H9 (cell line): ENCODE measurements around the gene IDE. TPM values are rescaled to one million over a fixed set of nuclear protein-coding genes. Genes with fewer than 3 reads are reported as not detected.

ENCODE experiments used
- DNase-seq: peaks from one replicate; pipeline ENCODE4 v3.0.0-alpha.2; 2017
- H2AFZ ChIP-seq: one replicate; pipeline ENCODE4 v1.6.1; 2013; ENCODE audit warnings: mild to moderate bottlenecking, low read length, control low read depth, moderate library complexity
- H2AK5ac ChIP-seq: 2 replicates; pipeline ENCODE4 v1.6.1; 2013; ENCODE audit warnings: low read length, control low read depth, mixed read lengths; ENCODE audit not compliant: insufficient read length
- H2BK120ac ChIP-seq: one replicate; pipeline ENCODE4 v1.6.1; 2013; ENCODE audit warnings: low read depth, mild to moderate bottlenecking, low read length, control low read depth, inconsistent platforms; ENCODE audit not compliant: poor library complexity, severe bottlenecking
- H2BK12ac ChIP-seq: 2 replicates; pipeline ENCODE4 v1.6.1; 2013; ENCODE audit warnings: low read length, control low read depth, mixed read lengths, low read depth; ENCODE audit not compliant: insufficient read length
- H2BK15ac ChIP-seq: 2 replicates; pipeline ENCODE4 v1.6.1; 2013; ENCODE audit warnings: low read depth, low read length, control low read depth
- H2BK20ac ChIP-seq: one replicate; pipeline ENCODE4 v1.6.1; 2013; ENCODE audit warnings: low read depth, mild to moderate bottlenecking, low read length, control low read depth, inconsistent platforms; ENCODE audit not compliant: poor library complexity, severe bottlenecking
- H2BK5ac ChIP-seq: 2 replicates; pipeline ENCODE4 v1.6.1; 2013; ENCODE audit warnings: low read length, control low read depth, mixed read lengths; ENCODE audit not compliant: insufficient read length
- H3K14ac ChIP-seq: 2 replicates; pipeline ENCODE4 v1.6.1; 2013; ENCODE audit warnings: low read length, control low read depth; ENCODE audit not compliant: insufficient read depth
- H3K18ac ChIP-seq: 2 replicates; pipeline ENCODE4 v1.6.1; 2013; ENCODE audit warnings: low read depth, mild to moderate bottlenecking, mixed read lengths, low read length, control low read depth; ENCODE audit not compliant: insufficient read length
- H3K23ac ChIP-seq: 2 replicates; pipeline ENCODE4 v1.6.1; 2013; ENCODE audit warnings: low read length, control low read depth, mixed read lengths, low read depth; ENCODE audit not compliant: insufficient read length
- H3K23me2 ChIP-seq: 2 replicates; pipeline ENCODE4 v1.6.1; 2013; ENCODE audit warnings: low read depth, mild to moderate bottlenecking, mixed read lengths, low read length, control low read depth; ENCODE audit not compliant: insufficient read length, poor library complexity, severe bottlenecking
- H3K27ac ChIP-seq: 2 replicates; pipeline ENCODE4 v1.5.1; 2013; ENCODE audit warnings: low read length, control low read depth, mixed read lengths, low read depth; ENCODE audit not compliant: insufficient read length
- H3K27me3 ChIP-seq: 2 replicates; pipeline ENCODE4 v1.6.1; 2013; ENCODE audit warnings: low read length, control low read depth, inconsistent platforms; ENCODE audit not compliant: insufficient read depth
- H3K4ac ChIP-seq: 2 replicates; pipeline ENCODE4 v1.6.1; 2013; ENCODE audit warnings: low read depth, mild to moderate bottlenecking, control low read depth, inconsistent platforms, low read length, moderate library complexity
- H3K4me1 ChIP-seq: 2 replicates; pipeline ENCODE4 v1.6.1; 2013; ENCODE audit warnings: low read length, control low read depth, inconsistent platforms; ENCODE audit not compliant: insufficient read depth
- H3K4me2 ChIP-seq: 2 replicates; pipeline ENCODE4 v1.6.1; 2013; ENCODE audit warnings: low read length, control low read depth, mixed read lengths; ENCODE audit not compliant: insufficient read length, insufficient read depth
- H3K56ac ChIP-seq: 2 replicates; pipeline ENCODE4 v1.6.1; 2013; ENCODE audit warnings: low read depth, mild to moderate bottlenecking, mixed read lengths, low read length, control low read depth; ENCODE audit not compliant: insufficient read length
- H3K79me1 ChIP-seq: 2 replicates; pipeline ENCODE4 v1.6.1; 2013; ENCODE audit warnings: low read depth, mild to moderate bottlenecking, moderate library complexity, low read length, control low read depth, inconsistent platforms; ENCODE audit not compliant: insufficient read depth, poor library complexity, severe bottlenecking
- H3K79me2 ChIP-seq: 2 replicates; pipeline ENCODE4 v1.6.1; 2013; ENCODE audit warnings: low read length, control low read depth, inconsistent platforms; ENCODE audit not compliant: insufficient read depth
- H3K9ac ChIP-seq: 2 replicates; pipeline ENCODE4 v1.6.1; 2013; ENCODE audit warnings: low read length, control low read depth, mixed read lengths; ENCODE audit not compliant: insufficient read length; ENCODE audit errors: extremely low read depth
- H3K9me3 ChIP-seq: one replicate; pipeline ENCODE4 v1.6.1; 2013; ENCODE audit warnings: low read depth, low read length, inconsistent platforms; ENCODE audit not compliant: control insufficient read depth
- H3T11ph ChIP-seq: one replicate; pipeline ENCODE4 v1.6.1; 2013; ENCODE audit warnings: mild to moderate bottlenecking, low read length, control low read depth, inconsistent platforms
- H4K20me1 ChIP-seq: one replicate; pipeline ENCODE4 v1.6.1; 2013; ENCODE audit not compliant: control insufficient read depth, insufficient read length, insufficient read depth
- H4K5ac ChIP-seq: 2 replicates; pipeline ENCODE4 v1.6.1; 2013; ENCODE audit warnings: low read depth, mild to moderate bottlenecking, mixed read lengths, low read length, control low read depth; ENCODE audit not compliant: insufficient read length
- H4K8ac ChIP-seq: replicated peaks from 2 replicates; pipeline ENCODE4 v1.6.1; 2013; ENCODE audit warnings: low read length, control low read depth, mixed read lengths, low read depth; ENCODE audit not compliant: insufficient read length
- H4K91ac ChIP-seq: 2 replicates; pipeline ENCODE4 v1.6.1; 2013; ENCODE audit warnings: low read depth, mild to moderate bottlenecking, moderate library complexity, mixed read lengths, low read length, control low read depth; ENCODE audit not compliant: insufficient read length
- H3K27ac Mint-ChIP-seq, 3 experiments: 2 replicates in 2 of 3; 3 replicates in 1 of 3; pipeline ENCODE4 v1.8.0; 2020 to 2021; ENCODE audit warnings: mixed read lengths in 3 of 3, mild to moderate bottlenecking in 1 of 3, moderate library complexity in 1 of 3
- H3K27me3 Mint-ChIP-seq: 2 replicates; pipeline ENCODE4 v1.8.0; 2021; ENCODE audit warnings: low read depth, mild to moderate bottlenecking, moderate library complexity, mixed read lengths
- H3K36me3 Mint-ChIP-seq, 3 experiments: 2 replicates in 2 of 3; 3 replicates in 1 of 3; pipeline ENCODE4 v1.8.0; 2020 to 2021; ENCODE audit warnings: low read depth in 3 of 3, mixed read lengths in 3 of 3; ENCODE audit not compliant: insufficient read depth in 1 of 3
- H3K4me1 Mint-ChIP-seq, 2 experiments: 2 replicates each; pipeline ENCODE4 v1.8.0; 2020; ENCODE audit warnings: mixed read lengths in 2 of 2
- H3K4me3 Mint-ChIP-seq, 2 experiments: 2 replicates in 1 of 2; 3 replicates in 1 of 2; pipeline ENCODE4 v1.8.0; 2020 to 2021; ENCODE audit warnings: mild to moderate bottlenecking in 2 of 2, mixed read lengths in 2 of 2, moderate library complexity in 1 of 2
- H3K9me3 Mint-ChIP-seq, 2 experiments: 2 replicates in 1 of 2; 3 replicates in 1 of 2; pipeline ENCODE4 v1.8.0; 2020; ENCODE audit warnings: mild to moderate bottlenecking in 2 of 2, mixed read lengths in 2 of 2, moderate library complexity in 1 of 2
- CTCF ChIP-seq: fragments of 200-600 bp; sonication (generic); conservative IDR thresholded peaks from 3 replicates; pipeline ENCODE4 v1.8.0; 2021; ENCODE audit warnings: antibody characterized with exemption, mild to moderate bottlenecking
- WGBS: extraction: QIAGEN DNeasy Blood & Tissue Kit; methylation state at CpG from one replicate; pipeline ENCODE4 v1.1.7; 2013; ENCODE audit warnings: missing lambda C conversion rate, low lambda C conversion rate, mixed read lengths; ENCODE audit not compliant: insufficient read length; ENCODE audit errors: extremely low coverage; 5-methylcytosine and 5-hydroxymethylcytosine counted together
- total RNA-seq: library from RNA; stranded (reverse); gene quantifications from 2 replicates; pipeline ENCODE4 v1.2.1, GENCODE V29; 2021

IDE gene
- total RNA-seq, 1 experiment from 2014 or later: 48.9 TPM

GRCh38 chr10:92464364-92464763 lies 109.5 kb downstream of the IDE start:
- no peak overlapping the region for H3K4ac ChIP-seq
- H2AFZ ChIP-seq: no peak overlapping the region
- no peaks in the 10 kb centered on the region for H3K23me2 ChIP-seq
- H2BK12ac ChIP-seq: no peak overlapping the region
- H3K4me2 ChIP-seq: no peak overlapping the region
- WGBS: no CpG with 5 or more reads among the region's 5 CpGs
- Mint-ChIP-seq H3K27me3 (no peaks in the 10 kb centered on the region), H3K4me3 (no peak overlapping the region), H3K9me3 (no peaks in the 10 kb centered on the region), H3K36me3 (peaks cover 11 to 63% (median 25%) of the 10 kb centered on the region in 3 experiments; a peak in 5 of 7 replicates), H3K27ac (no peak overlapping the region), H3K4me1 (no peaks in the 10 kb centered on the region)
- H2BK20ac ChIP-seq: no peak overlapping the region
- no peak for DNase-seq
- TF ChIP-seq CTCF: no peak
- no peaks in the 10 kb centered on the region for H3K4me1 ChIP-seq
- no peak overlapping the region for H2BK120ac ChIP-seq
- H3K56ac ChIP-seq: no peak overlapping the region
- no peak overlapping the region for H2BK15ac ChIP-seq
- no peak overlapping the region for H3K14ac ChIP-seq
- H3K23ac ChIP-seq: no peak overlapping the region
- no peaks in the 10 kb centered on the region for H4K20me1 ChIP-seq
- no peak overlapping the region for H4K91ac ChIP-seq
- H2BK5ac ChIP-seq: no peak overlapping the region
- H3K9me3 ChIP-seq: no peaks in the 10 kb centered on the region
- H3T11ph ChIP-seq: no peak overlapping the region
- H3K18ac ChIP-seq: no peak overlapping the region
- no peak overlapping the region for H3K27ac ChIP-seq
- no peak overlapping the region for H4K5ac ChIP-seq
- no peaks in the 10 kb centered on the region for H3K27me3 ChIP-seq
- H3K9ac ChIP-seq: no peak overlapping the region
- H3K79me2 ChIP-seq: no peaks in the 10 kb centered on the region
- no peak overlapping the region for H2AK5ac ChIP-seq
- no peak overlapping the region for H4K8ac ChIP-seq
- no peaks in the 10 kb centered on the region for H3K79me1 ChIP-seq
